BJ (cell line): ENCODE measurements around the gene NBR1. TPM values are rescaled to one million over a fixed set of nuclear protein-coding genes. Genes with fewer than 3 reads are reported as not detected.
"Not testable (repeated sequence)": the region's sequence is repeated elsewhere in the genome, so short reads cannot be mapped to it uniquely, and the experiment has no call there.

Experiments used
- CTCF ChIA-PET: fragments of 350-600 bp; formaldehyde crosslinking; extraction: SDS; loops from one replicate; lab custom pipeline; 2021; ENCODE audit warnings: antibody characterized with exemption, inconsistent platforms; lab: Yijun Ruan, JAX
- POLR2A ChIA-PET: fragments of 300-600 bp; sonication (Branson Sonifier 250); formaldehyde crosslinking; extraction: SDS; loops from one replicate; lab custom pipeline; 2021; ENCODE audit warnings: antibody characterized with exemption; lab: Charles Lee
- DNase-seq: peaks from one replicate; pipeline ENCODE4 v3.0.0-alpha.2; 2011; ENCODE audit warnings: low read depth
- H3K27me3 ChIP-seq: 2 replicates; pipeline ENCODE4 v1.6.0; 2011; ENCODE audit warnings: low read length; ENCODE audit not compliant: control insufficient read depth, insufficient read depth
- H3K36me3 ChIP-seq: 2 replicates; pipeline ENCODE4 v1.5.1; 2011; ENCODE audit warnings: low read length; ENCODE audit not compliant: control insufficient read depth, insufficient read depth
- H3K4me3 ChIP-seq: 2 replicates; pipeline ENCODE4 v1.5.1; 2011; ENCODE audit warnings: low read depth, mild to moderate bottlenecking, control low read depth, low read length
- CTCF ChIP-seq: IDR thresholded peaks from 2 replicates; pipeline ENCODE4 v1.5.1; 2011; ENCODE audit warnings: low read depth, mild to moderate bottlenecking, control low read depth, inconsistent platforms, low read length, moderate library complexity; ENCODE audit not compliant: insufficient read depth
- polyA plus RNA-seq: library from polyadenylated mRNA; depleted of rRNA; stranded (reverse); fragments of >200 nt; gene quantifications from 2 replicates; pipeline ENCODE4 v1.2.3, GENCODE V29; 2011

NBR1 gene
- polyA plus RNA-seq, 1 experiment: 130 TPM

- POLR2A ChIA-PET: no interaction called here
- TF ChIP-seq CTCF: no peak
- no peak for DNase-seq
- Histone ChIP-seq H3K27me3 (no peaks in the 10 kb centered on the region), H3K36me3 (peaks cover 47% of the 10 kb centered on the region), H3K4me3 (no peak overlapping the region)
- CTCF ChIA-PET: no interaction called here
Observed at GRCh38 chr17:43193251-43193650, 22.2 kb downstream of the NBR1 start.

- Histone ChIP-seq H3K4me3 (no peak overlapping the region), H3K36me3 (peaks cover 45% of the 10 kb centered on the region), H3K27me3 (no peaks in the 10 kb centered on the region)
- TF ChIP-seq CTCF: no peak
- no peak for DNase-seq
- ChIA-PET CTCF (interaction anchor here (0.8 to 0.9 kb wide), 2 partner anchors 13 to 202 kb away, joined by 3 read pairs; partner anchors contain the start of gene RPL27), POLR2A (no interaction called here)
Observed at GRCh38 chr17:43199633-43200032, 28.6 kb downstream of the NBR1 start.

- Histone ChIP-seq H3K4me3 (no peak overlapping the region), H3K27me3 (no peaks in the 10 kb centered on the region), H3K36me3 (peaks cover 43% of the 10 kb centered on the region)
- no peak for TF ChIP-seq CTCF
- ChIA-PET POLR2A (no interaction called here), CTCF (interaction anchor here (0.8 to 0.9 kb wide), 2 partner anchors 14 to 202 kb away, joined by 3 read pairs; partner anchors contain the start of gene RPL27)
- no peak for DNase-seq
Observed at GRCh38 chr17:43200127-43200526, 29.1 kb downstream of the NBR1 start.

DNA sequence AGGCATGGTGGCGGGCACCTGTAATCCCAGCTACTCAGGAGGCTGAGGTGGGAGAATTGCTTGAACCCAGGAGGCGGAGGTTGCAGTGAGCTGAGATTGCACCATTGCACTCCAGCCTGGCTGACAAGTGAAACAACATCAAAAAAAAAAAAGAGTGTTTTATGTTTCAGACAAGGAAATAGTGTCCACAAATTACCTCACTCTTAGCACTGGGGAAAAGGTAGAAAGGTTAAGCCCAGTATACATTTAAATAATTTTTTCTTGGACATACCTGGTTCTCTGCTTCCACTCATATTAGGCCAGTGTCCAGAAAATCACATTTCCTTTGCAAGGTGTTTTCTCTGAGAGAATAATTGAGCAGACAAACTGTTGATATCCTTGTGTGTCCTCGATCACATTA, 32.0 kb downstream of the NBR1 start:
- H3K27me3 ChIP-seq, POLR2A ChIA-PET, DNase-seq, CTCF ChIA-PET, H3K4me3 ChIP-seq: not testable (repeated sequence)
- peaks cover 37% of the 10 kb centered on the region for H3K36me3 ChIP-seq

GRCh38 chr17:43210576-43210975, 39.6 kb downstream of the NBR1 start:
- CTCF ChIA-PET: no interaction called here
- Histone ChIP-seq H3K4me3 (no peak overlapping the region), H3K36me3 (peaks cover 12% of the 10 kb centered on the region), H3K27me3 (no peaks in the 10 kb centered on the region)
- no peak for TF ChIP-seq CTCF
- POLR2A ChIA-PET: interaction anchor here (0.5 kb wide), 1 partner anchor 12 kb away, joined by 8 read pairs; no protein-coding TSS in a partner anchor
- DNase-seq: no peak

GRCh38 chr17:43211123-43211479, 40.1 kb downstream of the NBR1 start:
- TF ChIP-seq CTCF: no peak
- no peak for DNase-seq
- ChIA-PET POLR2A (interaction anchor here (0.5 kb wide), 1 partner anchor 12 kb away, joined by 8 read pairs; no protein-coding TSS in a partner anchor), CTCF (interaction anchor here (1.0 to 1.2 kb wide), 2 partner anchors 9 to 187 kb away, joined by 3 to 6 read pairs; no protein-coding TSS in a partner anchor)
- Histone ChIP-seq H3K4me3 (peak overlapping the region; percentile 66), H3K27me3 (no peaks in the 10 kb centered on the region), H3K36me3 (peaks cover 15% of the 10 kb centered on the region)
